Activated CD8-positive, alpha-beta memory T cell treated with anti-CD3 and anti-CD28 coated beads for 1 hour (primary cell): ENCODE measurements around the gene SOBP.

ENCODE experiments used
- DNase-seq, 2 donors: peaks; one replicate each; pipeline ENCODE4 v3.0.0-alpha.2; 2020; ENCODE audit warnings: low read depth in 1 of 2; ENCODE audit errors: extremely low read depth in 1 of 2

Gene SOBP

GRCh38 chr6:107579456-107580056 lies 89.6 kb downstream of the SOBP start:
- DNase-seq, result no peak

GRCh38 chr6:107582086-107582485 lies 92.2 kb downstream of the SOBP start:
- DNase-seq, result no peak

GRCh38 chr6:107584726-107585125 lies 94.8 kb downstream of the SOBP start:
- no peak for DNase-seq

- no peak for DNase-seq
Observed at GRCh38 chr6:107585815-107586435, 96.0 kb downstream of the SOBP start.

- DNase-seq, result no peak
Observed at GRCh38 chr6:107587451-107587850, 97.5 kb downstream of the SOBP start.

GRCh38 chr6:107589199-107589598 lies 99.3 kb downstream of the SOBP start:
- DNase-seq, result no peak

- DNase-seq, result no peak
Observed at GRCh38 chr6:107589934-107590333, 100.0 kb downstream of the SOBP start.

GRCh38 chr6:107590378-107590777 lies 100.5 kb downstream of the SOBP start:
- DNase-seq, result no peak

GRCh38 chr6:107591346-107591745 lies 101.4 kb downstream of the SOBP start:
- DNase-seq, result no peak

GRCh38 chr6:107592806-107593205 lies 102.9 kb downstream of the SOBP start:
- no peak for DNase-seq

- no peak for DNase-seq
Observed at GRCh38 chr6:107594736-107595135, 104.8 kb downstream of the SOBP start.

GRCh38 chr6:107598091-107598490 lies 108.2 kb downstream of the SOBP start:
- DNase-seq, result no peak

- DNase-seq, result no peak
Observed at GRCh38 chr6:107599043-107599442, 109.1 kb downstream of the SOBP start.

GRCh38 chr6:107600121-107600520 lies 110.2 kb downstream of the SOBP start:
- no peak for DNase-seq

GRCh38 chr6:107600936-107601335 lies 111.0 kb downstream of the SOBP start:
- no peak for DNase-seq

- no peak for DNase-seq
Observed at GRCh38 chr6:107601406-107601805, 111.5 kb downstream of the SOBP start.

- DNase-seq, result no peak
Observed at GRCh38 chr6:107602321-107603005, 112.5 kb downstream of the SOBP start.

GRCh38 chr6:107603006-107603370 lies 113.1 kb downstream of the SOBP start:
- DNase-seq, result no peak

GRCh38 chr6:107604549-107604948 lies 114.6 kb downstream of the SOBP start:
- no peak for DNase-seq

- DNase-seq, result no peak
Observed at GRCh38 chr6:107606407-107606806, 116.5 kb downstream of the SOBP start.

- DNase-seq, result no peak
Observed at GRCh38 chr6:107607116-107607515, 117.2 kb downstream of the SOBP start.

- DNase-seq, result no peak
Observed at GRCh38 chr6:107611094-107611810, 121.3 kb downstream of the SOBP start.
